Measurements from ENCODE around the gene PHACTR1.

DNA sequence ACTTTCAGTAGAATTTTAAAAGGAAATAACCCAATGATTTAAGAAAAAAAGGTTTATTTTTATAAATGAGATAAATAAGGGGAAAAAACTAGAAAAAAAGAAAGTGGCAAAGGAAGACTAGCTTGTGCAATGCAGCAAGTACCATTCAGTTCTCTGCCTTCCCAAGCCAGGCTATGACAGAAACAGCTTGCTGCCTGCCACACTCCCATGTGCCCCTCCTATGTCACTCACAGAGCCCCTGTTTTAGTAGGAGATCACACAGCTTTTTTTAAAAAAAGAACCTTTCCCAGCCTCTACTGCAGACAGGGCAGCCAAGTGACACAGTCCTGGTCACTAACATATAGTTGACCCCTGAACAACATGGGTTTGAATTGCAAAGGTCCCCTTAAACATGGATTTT, 598.2 kb downstream of the PHACTR1 start:
- no peak for TF ChIP-seq ZNF8 (CRISPR knock-in tag; IDR thresholded peaks at IDR 0.05)
- TF ChIP-seq, protein P1, sequence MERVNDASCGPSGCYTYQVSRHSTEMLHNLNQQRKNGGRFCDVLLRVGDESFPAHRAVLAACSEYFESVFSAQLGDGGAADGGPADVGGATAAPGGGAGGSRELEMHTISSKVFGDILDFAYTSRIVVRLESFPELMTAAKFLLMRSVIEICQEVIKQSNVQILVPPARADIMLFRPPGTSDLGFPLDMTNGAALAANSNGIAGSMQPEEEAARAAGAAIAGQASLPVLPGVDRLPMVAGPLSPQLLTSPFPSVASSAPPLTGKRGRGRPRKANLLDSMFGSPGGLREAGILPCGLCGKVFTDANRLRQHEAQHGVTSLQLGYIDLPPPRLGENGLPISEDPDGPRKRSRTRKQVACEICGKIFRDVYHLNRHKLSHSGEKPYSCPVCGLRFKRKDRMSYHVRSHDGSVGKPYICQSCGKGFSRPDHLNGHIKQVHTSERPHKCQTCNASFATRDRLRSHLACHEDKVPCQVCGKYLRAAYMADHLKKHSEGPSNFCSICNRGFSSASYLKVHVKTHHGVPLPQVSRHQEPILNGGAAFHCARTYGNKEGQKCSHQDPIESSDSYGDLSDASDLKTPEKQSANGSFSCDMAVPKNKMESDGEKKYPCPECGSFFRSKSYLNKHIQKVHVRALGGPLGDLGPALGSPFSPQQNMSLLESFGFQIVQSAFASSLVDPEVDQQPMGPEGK (CRISPR knock-in tag; IDR thresholded peaks at IDR 0.05; ENCODE audit: borderline replicate concordance): no peak

Measured in SK-N-SH treated with all-trans-retinoic acid at 6 μM for 48 hours (cell line).